Ovary (tissue), 9 donors: ENCODE results near the gene PACS2. TPM values are rescaled to one million over a fixed set of nuclear protein-coding genes. Genes with fewer than 3 reads are reported as not detected.

ENCODE experiments used
- DNase-seq, 5 donors: peaks; one replicate each; pipeline ENCODE4 v3.0.0-alpha.2; 2019 to 2020
- H3K27ac ChIP-seq, 2 donors: fragments of 200-600 bp; one replicate each; pipeline versions ENCODE4 v1.5.1 to v1.8.0; 2019 to 2022
- H3K27me3 ChIP-seq: fragments of 200-600 bp; one replicate; pipeline ENCODE4 v1.8.0; 2022
- H3K36me3 ChIP-seq: fragments of 200-600 bp; sonication (generic); one replicate; pipeline ENCODE4 v1.5.1; 2019
- H3K4me1 ChIP-seq: one replicate; pipeline ENCODE4 v1.8.1; 2013; ENCODE audit warnings: mild to moderate bottlenecking, moderate library complexity; ENCODE audit not compliant: insufficient read depth
- H3K4me3 ChIP-seq: fragments of 200-600 bp; sonication (generic); one replicate; pipeline ENCODE4 v1.5.1; 2017
- H3K9me3 ChIP-seq, 2 donors: fragments of 200-600 bp in 1 of 2; sonication (generic) in 1 of 2; one replicate each; pipeline versions ENCODE4 v1.5.1 to v1.8.1; 2013 to 2019; ENCODE audit warnings: mild to moderate bottlenecking in 1 of 2, moderate library complexity in 1 of 2
- CTCF ChIP-seq, 3 donors: fragments of 450-650 bp in 2 of 3; fragments of 200-600 bp in 1 of 3; IDR thresholded peaks; one replicate each; pipeline versions ENCODE4 v1.5.1 to v1.8.0; 2016 to 2022; ENCODE audit warnings: antibody characterized with exemption in 3 of 3, mild to moderate bottlenecking in 1 of 3
- EP300 ChIP-seq: sonication (generic); formaldehyde crosslinking; IDR thresholded peaks from one replicate; pipeline ENCODE4 v1.6.1; 2017; ENCODE audit warnings: antibody characterized with exemption
- POLR2A ChIP-seq: fragments of 450-650 bp; IDR thresholded peaks from one replicate; pipeline ENCODE4 v1.6.1; 2017; ENCODE audit warnings: antibody characterized with exemption, mild to moderate bottlenecking, moderate library complexity
- WGBS, 3 donors: extraction: QIAGEN DNeasy Blood & Tissue Kit in 1 of 3; methylation state at CpG; one replicate each; pipeline versions ENCODE4 v1.1.5 to v1.1.7; 2013 to 2017; 5-methylcytosine and 5-hydroxymethylcytosine counted together
- intact Hi-C, 4 donors: fragments of 100-400 bp; cut with DNase I; formaldehyde crosslinking; loops; one replicate each; pipeline versions ENCODE4 v1.11.0 to v1.15.1; 2022 to 2023
- polyA plus RNA-seq, 2 donors: library from polyadenylated mRNA; stranded (reverse); fragments of 200-250 nt in 1 of 2; fragments of 350-450 nt in 1 of 2; fragmentation: Illumina TruSeq in 1 of 2; extraction: RNeasy Lipid Tissue Mini Kit (QIAGEN cat#74804) in 1 of 2; gene quantifications; one replicate each; pipeline ENCODE4 v1.2.3, GENCODE V29; 2013 to 2014
- total RNA-seq, 7 donors: library from RNA; depleted of rRNA in 2 of 7; stranded (reverse); fragments of >200 nt in 2 of 7; fragmentation: NEBNext Ultra II Directional in 3 of 7; extraction: Animal tissue kit (Norgen Biotek cat#: 25700) in 3 of 7; gene quantifications; one replicate each; pipeline versions ENCODE4 v1.1.0 to v1.2.4, GENCODE V29; 2016 to 2023
- donor health status: DM: no; HTN: no; CAD: no; lungs with moderate emphysema.
- donor health status: DM: no; HTN: no; CAD: no.
- donor health status: Bipolar disorder and iron deficiency.
- donor health status: DM: yes; HTN: yes; CAD: no.
- donor health status: DM: no; HTN: no; CAD: no.
- donor health status: DM: yes; HTN: yes; CAD: no.

Gene PACS2
- total and polyA plus RNA-seq, 9 donors: 21.2 to 91.9 (median 60.6) TPM

GRCh38 chr14:105413544-105413886 is 99.0 kb downstream of the PACS2 start:
- no peak overlapping the region for H3K27ac ChIP-seq
- H3K4me1 ChIP-seq: peaks cover 4% of the 10 kb centered on the region
- WGBS, 3 donors: 92 to 94% (median 93%) methylated on average over 2 of the region's 2 CpGs
- no peaks in the 10 kb centered on the region for H3K27me3 ChIP-seq
- H3K36me3 ChIP-seq: no peaks in the 10 kb centered on the region
- intact Hi-C loops: loop anchor here in 1 of 4 donors (10.0 kb wide), 1 partner anchor 61 kb away; the partner anchor contains the start of gene CRIP2
- TF ChIP-seq EP300: no peak
- no peak for TF ChIP-seq CTCF (IDR thresholded peaks at IDR 0.05)
- no peak for TF ChIP-seq POLR2A
- no peak for DNase-seq
- no peak overlapping the region for H3K4me3 ChIP-seq
- no peaks in the 10 kb centered on the region for H3K9me3 ChIP-seq

- Histone ChIP-seq H3K9me3 (no peaks in the 10 kb centered on the region), H3K27me3 (no peaks in the 10 kb centered on the region), H3K27ac (peak overlapping the region in 1 of 2 donors; percentile 30), H3K4me1 (peaks cover 8% of the 10 kb centered on the region), H3K36me3 (no peaks in the 10 kb centered on the region), H3K4me3 (peak overlapping the region; percentile 42)
- 5 to 9% (median 6%) methylated on average over 70 to 79 of the region's 79 CpGs for WGBS, 3 donors
- peak; percentile 62 to 85 (median 77) for DNase-seq
- intact Hi-C loops: loop anchor here in 1 of 4 donors (10.0 kb wide), 1 partner anchor 60 kb away; the partner anchor contains the start of gene CRIP2
- peak; percentile 59 to 89 (median 83) for TF ChIP-seq CTCF (IDR thresholded peaks at IDR 0.05)
- no peak for TF ChIP-seq EP300
These were observed 100.2 kb downstream of the PACS2 start for GRCh38 chr14:105414456-105415371.

GRCh38 chr14:105415481-105416428 is 101.2 kb downstream of the PACS2 start:
- peaks cover 8% of the 10 kb centered on the region for H3K4me1 ChIP-seq
- WGBS, 3 donors: 79 to 86% (median 82%) methylated on average over 25 of the region's 25 CpGs

More at GRCh38 chr14:105415481-105416428, 101.2 kb downstream of the PACS2 start:
- Histone ChIP-seq H3K4me3 (peak overlapping the region; percentile 42), H3K9me3 (no peaks in the 10 kb centered on the region), H3K27me3 (no peaks in the 10 kb centered on the region), H3K36me3 (no peaks in the 10 kb centered on the region), H3K27ac (peak overlapping the region in 1 of 2 donors; percentile 30)
- intact Hi-C loops: loop anchor here in 1 of 4 donors (10.0 kb wide), 1 partner anchor 59 kb away; the partner anchor contains the start of gene CRIP2
- no peak for TF ChIP-seq EP300
- no peak for TF ChIP-seq CTCF (IDR thresholded peaks at IDR 0.05)
- TF ChIP-seq POLR2A: no peak
- peak in 1 of 5 donors; percentile 26 for DNase-seq
